B cell (primary cell): ENCODE data around the gene MORF4L1. TPM values are rescaled to one million over a fixed set of nuclear protein-coding genes. Genes with fewer than 3 reads are reported as not detected.
A peak's percentile ranks its signal among the peaks of the same experiment; 100 is the strongest.

Experiments used
- ATAC-seq: fragments of 200-7000 bp; cut with Tn5 transposase; one replicate; pipeline ENCODE4 v1.10.0; 2021; ENCODE audit warnings: low read depth, mild to moderate bottlenecking, moderate number of reproducible peaks, moderate library complexity
- CTCF ChIA-PET: fragments of 350-600 bp; sonication (Branson Sonifier 250); formaldehyde crosslinking; loops from one replicate; lab custom pipeline; 2021; ENCODE audit warnings: antibody characterized with exemption, inconsistent platforms; lab: Charles Lee
- POLR2A ChIA-PET: fragments of 350-600 bp; sonication (Branson Sonifier 250); formaldehyde crosslinking; loops from one replicate; lab custom pipeline; 2021; ENCODE audit warnings: antibody characterized with exemption; lab: Charles Lee
- DNase-seq: peaks from one replicate; pipeline ENCODE4 v3.0.0; 2013
- H2AFZ ChIP-seq: 2 replicates; pipeline ENCODE4 v1.6.1; 2012; ENCODE audit warnings: mild to moderate bottlenecking, low read depth, low read length; ENCODE audit not compliant: insufficient read depth, poor library complexity, severe bottlenecking
- H3K27ac ChIP-seq, 2 donors: 1 replicate in 1 of 2; 2 replicates in 1 of 2; pipeline ENCODE4 v1.5.1; 2012 to 2013; ENCODE audit warnings: low read length in 2 of 2, mild to moderate bottlenecking in 2 of 2, moderate library complexity in 1 of 2
- H3K27me3 ChIP-seq, 4 experiments: fragments of 200-600 bp in 1 of 4; sonication (generic) in 1 of 4; replicated peaks in 1 of 4; 1 replicate in 2 of 4; 2 replicates in 2 of 4; pipeline versions ENCODE4 v1.6.1 to v1.7.0; 2013 to 2016; ENCODE audit warnings: low read length in 3 of 4, mild to moderate bottlenecking in 2 of 4, mixed read lengths in 1 of 4, moderate library complexity in 1 of 4; ENCODE audit not compliant: insufficient read depth in 4 of 4, control insufficient read depth in 3 of 4; ENCODE audit errors: control extremely low read depth in 1 of 4
- H3K36me3 ChIP-seq, 2 experiments: replicated peaks in 1 of 2; 1 replicate in 1 of 2; 2 replicates in 1 of 2; pipeline versions ENCODE4 v1.6.1 to v1.7.1; 2013; ENCODE audit warnings: low read length in 1 of 2; ENCODE audit not compliant: insufficient read depth in 2 of 2, control insufficient read depth in 1 of 2; ENCODE audit errors: control extremely low read depth in 1 of 2, extremely low read depth in 1 of 2
- H3K4me1 ChIP-seq, 2 donors: fragments of 200-600 bp in 1 of 2; sonication (generic) in 1 of 2; 1 replicate in 1 of 2; 2 replicates in 1 of 2; pipeline versions ENCODE4 v1.5.1 to v1.6.1; 2013 to 2017; ENCODE audit warnings: low read length in 2 of 2; ENCODE audit not compliant: control insufficient read depth in 2 of 2, insufficient read depth in 2 of 2
- H3K4me2 ChIP-seq: replicated peaks from 2 replicates; pipeline ENCODE3; 2012; ENCODE audit warnings: mild to moderate bottlenecking, low read depth, low read length; ENCODE audit not compliant: poor library complexity, severe bottlenecking
- H3K4me3 ChIP-seq, 5 experiments: fragments of 200-600 bp in 1 of 5; sonication (generic) in 1 of 5; 1 replicate in 3 of 5; 2 replicates in 2 of 5; pipeline versions ENCODE4 v1.5.1 to v1.7.0; 2011 to 2016; ENCODE audit warnings: low read length in 4 of 5, mild to moderate bottlenecking in 4 of 5, low read depth in 2 of 5, control low read depth in 1 of 5, moderate library complexity in 1 of 5; ENCODE audit not compliant: insufficient read depth in 1 of 5; ENCODE audit errors: control extremely low read depth in 1 of 5, extremely low read depth in 1 of 5
- H3K79me2 ChIP-seq: fragments of 200-600 bp; sonication (generic); one replicate; pipeline ENCODE4 v1.6.0; 2016; ENCODE audit warnings: low read length; ENCODE audit not compliant: control insufficient read depth, insufficient read depth
- H3K9ac ChIP-seq: fragments of 200-600 bp; sonication (generic); 2 replicates; pipeline ENCODE4 v1.6.1; 2017; ENCODE audit warnings: mild to moderate bottlenecking, low read length, moderate library complexity
- H3K9me3 ChIP-seq, 3 donors: one replicate each; pipeline versions ENCODE4 v1.6.1 to v1.7.1; 2013; ENCODE audit warnings: low read length in 2 of 3; ENCODE audit not compliant: control insufficient read depth in 2 of 3, insufficient read depth in 1 of 3; ENCODE audit errors: control extremely low read depth in 1 of 3
- H4K20me1 ChIP-seq: 2 replicates; pipeline ENCODE4 v1.6.0; 2012; ENCODE audit warnings: mild to moderate bottlenecking, low read length; ENCODE audit not compliant: insufficient read depth, control insufficient read depth, poor library complexity, severe bottlenecking
- H3K27ac Mint-ChIP-seq: one replicate; pipeline ENCODE4 v1.8.0; 2021; ENCODE audit warnings: mixed read lengths
- H3K27me3 Mint-ChIP-seq: one replicate; pipeline ENCODE4 v1.8.0; 2021; ENCODE audit warnings: mixed read lengths
- H3K4me1 Mint-ChIP-seq: one replicate; pipeline ENCODE4 v1.8.0; 2021; ENCODE audit warnings: mixed read lengths
- H3K4me3 Mint-ChIP-seq: one replicate; pipeline ENCODE4 v1.8.0; 2021; ENCODE audit warnings: mixed read lengths
- H3K9me3 Mint-ChIP-seq: one replicate; pipeline ENCODE4 v1.8.0; 2022; ENCODE audit warnings: mixed read lengths; ENCODE audit not compliant: insufficient read depth
- CTCF ChIP-seq: fragments of 200-600 bp; IDR thresholded peaks from one replicate; pipeline ENCODE4 v1.8.0; 2022; ENCODE audit warnings: antibody characterized with exemption, mild to moderate bottlenecking
- EZH2 ChIP-seq: IDR thresholded peaks from 2 replicates; pipeline ENCODE4 v1.6.1; 2012; ENCODE audit warnings: borderline replicate concordance, low read depth, mild to moderate bottlenecking, moderate library complexity, low read length; ENCODE audit not compliant: insufficient read depth, poor library complexity, severe bottlenecking
- WGBS: methylation state at CpG from one replicate; pipeline ENCODE4 v1.1.5; 2013; ENCODE audit warnings: missing lambda C conversion rate; ENCODE audit not compliant: insufficient coverage; 5-methylcytosine and 5-hydroxymethylcytosine counted together
- intact Hi-C: fragments of 100-400 bp; cut with micrococcal nuclease; formaldehyde crosslinking; loops from one replicate; pipeline ENCODE4 v1.10.0; 2022
- polyA plus RNA-seq: library from polyadenylated mRNA; depleted of rRNA; stranded (reverse); fragments of >200 nt; gene quantifications from 2 replicates; pipeline ENCODE4 v1.2.3, GENCODE V29; 2012
- total RNA-seq, 2 donors: library from RNA; stranded (reverse); fragments of 120-200 nt in 1 of 2; gene quantifications; 1 replicate in 1 of 2; 2 replicates in 1 of 2; pipeline versions ENCODE4 v1.2.3 to v1.2.4, GENCODE V29; 2013 to 2022

Gene MORF4L1
- total and polyA plus RNA-seq, 2 donors (not counting 1 experiment from before 2014, with no cell fraction given): 79.0 to 242 TPM

- no peaks in the 10 kb centered on the region for H3K27me3 Mint-ChIP-seq
- Histone ChIP-seq H3K9ac (no peak overlapping the region), H2AFZ (no peak overlapping the region), H3K36me3 (peaks cover 0 to 76% of the 10 kb centered on the region in 2 experiments), H3K9me3 (peaks cover 0 to 4% (median 0%) of the 10 kb centered on the region in 3 donors), H3K4me2 (no peak overlapping the region), H3K4me3 (no peak overlapping the region), H3K27me3 (no peaks in the 10 kb centered on the region), H3K4me1 (peaks cover 35 to 37% of the 10 kb centered on the region in 2 donors), H4K20me1 (no peaks in the 10 kb centered on the region), H3K79me2 (peaks cover 17% of the 10 kb centered on the region), H3K27ac (no peak overlapping the region)
- no peak overlapping the region for H3K4me3 Mint-ChIP-seq
- peak overlapping the region; percentile 60 for H3K27ac Mint-ChIP-seq
- ATAC-seq: no peak
- intact Hi-C loops: no loop called here
- peaks cover 34% of the 10 kb centered on the region for H3K4me1 Mint-ChIP-seq
- CTCF ChIA-PET: interaction anchor here (3.0 kb wide), 1 partner anchor 91 kb away, joined by 10 read pairs; no protein-coding TSS in a partner anchor
- WGBS: 94% methylated on average over 15 of the region's 20 CpGs
- POLR2A ChIA-PET: no interaction called here
- no peak for DNase-seq
- no peaks in the 10 kb centered on the region for H3K9me3 Mint-ChIP-seq
- TF ChIP-seq EZH2: no peak
Measured at GRCh38 chr15:78933823-78934654, 61.3 kb downstream of the MORF4L1 start.

- H4K20me1 ChIP-seq: no peaks in the 10 kb centered on the region
- peaks cover 0 to 4% (median 0%) of the 10 kb centered on the region in 3 donors for H3K9me3 ChIP-seq
- ChIA-PET CTCF (interaction anchor here (1.1 to 4.1 kb wide), 4 partner anchors 19 to 90 kb away, joined by 3 to 26 read pairs (median 7); no protein-coding TSS in a partner anchor), POLR2A (interaction anchor here (2.2 kb wide), 1 partner anchor 70 kb away, joined by 5 read pairs; no protein-coding TSS in a partner anchor)
- ATAC-seq (no peak), DNase-seq (no peak)
- no peak overlapping the region for H3K9ac ChIP-seq
- TF ChIP-seq EZH2 (no peak), CTCF (no peak)
- 54% methylated on average over 4 of the region's 5 CpGs for WGBS
- Mint-ChIP-seq H3K4me1 (peaks cover 38% of the 10 kb centered on the region), H3K27ac (peak overlapping the region; percentile 60), H3K27me3 (no peaks in the 10 kb centered on the region), H3K9me3 (no peaks in the 10 kb centered on the region), H3K4me3 (peak overlapping the region; percentile 6)
- peaks cover 17% of the 10 kb centered on the region for H3K79me2 ChIP-seq
- H3K27me3 ChIP-seq: no peaks in the 10 kb centered on the region
- H3K4me3 ChIP-seq: no peak overlapping the region
- H3K27ac ChIP-seq: peak overlapping the region in 1 of 2 donors; percentile 5
- H2AFZ ChIP-seq: no peak overlapping the region
- H3K36me3 ChIP-seq: peaks cover 0 to 70% of the 10 kb centered on the region in 2 experiments
- H3K4me1 ChIP-seq: peaks cover 41% of the 10 kb centered on the region in 2 donors
- H3K4me2 ChIP-seq: no peak overlapping the region
- intact Hi-C loops: no loop called here
Measured at GRCh38 chr15:78934655-78935023, 61.9 kb downstream of the MORF4L1 start.
